ACHN (cell line): ENCODE data around the gene PYGB.
"Not testable (repeated sequence)": the region's sequence is repeated elsewhere in the genome, so short reads cannot be mapped to it uniquely, and the experiment has no call there.

Experiments used
- DNase-seq: peaks from one replicate; pipeline ENCODE4 v3.0.0-alpha.2; 2015
- in situ Hi-C: cut with HindIII; loops from 2 replicates; pipeline ENCODE4 v1.10.0; 2017; ENCODE audit warnings: low sequenced_read_pairs, low pct_ligation_motif_present, low pct_unique_long_range_greater_than_20kb

Gene PYGB

DNA sequence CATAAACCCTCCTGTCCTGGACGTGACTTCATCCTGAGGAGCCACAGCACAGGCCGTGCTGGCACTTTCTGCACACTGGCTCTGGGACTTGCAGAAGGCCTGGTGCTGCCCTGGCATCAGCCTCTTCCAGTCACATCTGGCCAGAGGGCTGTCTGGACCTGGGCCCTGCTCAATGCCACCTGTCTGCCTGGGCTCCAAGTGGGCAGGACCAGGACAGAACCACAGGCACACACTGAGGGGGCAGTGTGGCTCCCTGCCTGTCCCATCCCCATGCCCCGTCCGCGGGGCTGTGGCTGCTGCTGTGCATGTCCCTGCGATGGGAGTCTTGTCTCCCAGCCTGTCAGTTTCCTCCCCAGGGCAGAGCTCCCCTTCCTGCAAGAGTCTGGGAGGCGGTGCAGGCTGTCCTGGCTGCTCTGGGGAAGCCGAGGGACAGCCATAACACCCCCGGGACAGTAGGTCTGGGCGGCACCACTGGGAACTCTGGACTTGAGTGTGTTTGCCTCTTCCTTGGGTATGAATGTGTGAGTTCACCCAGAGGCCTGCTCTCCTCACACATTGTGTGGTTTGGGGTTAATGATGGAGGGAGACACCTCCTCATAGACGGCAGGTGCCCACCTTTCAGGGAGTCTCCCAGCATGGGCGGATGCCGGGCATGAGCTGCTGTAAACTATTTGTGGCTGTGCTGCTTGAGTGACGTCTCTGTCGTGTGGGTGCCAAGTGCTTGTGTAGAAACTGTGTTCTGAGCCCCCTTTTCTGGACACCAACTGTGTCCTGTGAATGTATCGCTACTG lies 22.0 kb upstream of the PYGB start:
- in situ Hi-C loops: no loop called here
- no peak for DNase-seq

DNA sequence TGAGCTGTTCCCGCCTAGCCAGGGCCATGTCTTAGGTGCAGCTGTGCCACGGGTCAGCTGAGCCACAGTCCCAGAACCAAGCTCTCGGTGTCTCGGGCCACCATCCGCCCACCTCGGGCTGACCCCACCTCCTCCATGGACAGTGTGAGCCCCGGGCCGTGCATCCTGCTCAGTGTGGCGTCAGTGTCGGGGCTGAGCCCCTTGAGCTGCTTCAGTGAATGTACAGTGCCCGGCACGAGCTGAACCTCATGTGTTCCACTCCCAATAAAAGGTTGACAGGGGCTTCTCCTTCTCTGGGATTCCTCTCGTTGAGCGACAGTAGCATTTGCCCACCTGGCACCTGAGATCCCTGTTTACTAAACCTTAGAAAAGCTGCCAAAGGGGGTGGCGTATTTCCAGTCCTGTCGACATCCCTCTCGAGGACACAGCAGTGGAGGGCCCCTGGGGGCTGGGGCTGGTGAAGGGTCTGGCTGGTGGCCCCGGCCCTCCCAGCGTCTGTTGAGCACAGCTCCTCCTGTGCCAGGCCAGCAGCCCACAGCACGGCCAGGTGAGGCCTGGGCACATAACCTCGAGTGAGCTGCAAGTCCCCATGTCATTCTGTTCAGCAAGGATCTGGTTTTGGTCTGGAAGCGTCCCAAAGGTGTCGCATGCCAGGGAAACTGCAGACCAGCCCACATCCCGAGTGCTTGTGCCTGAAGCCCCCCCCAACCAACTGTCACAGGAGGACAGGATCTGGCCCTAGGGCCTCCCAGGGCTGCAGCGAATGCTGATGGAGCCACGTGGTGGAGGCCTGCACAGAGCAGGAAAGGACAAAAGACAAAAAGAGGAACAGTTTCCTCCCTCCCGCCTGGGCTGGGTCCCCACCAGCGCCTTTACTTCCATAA lies 21.2 kb upstream of the PYGB start:
- in situ Hi-C loops: no loop called here
- no peak for DNase-seq

DNA sequence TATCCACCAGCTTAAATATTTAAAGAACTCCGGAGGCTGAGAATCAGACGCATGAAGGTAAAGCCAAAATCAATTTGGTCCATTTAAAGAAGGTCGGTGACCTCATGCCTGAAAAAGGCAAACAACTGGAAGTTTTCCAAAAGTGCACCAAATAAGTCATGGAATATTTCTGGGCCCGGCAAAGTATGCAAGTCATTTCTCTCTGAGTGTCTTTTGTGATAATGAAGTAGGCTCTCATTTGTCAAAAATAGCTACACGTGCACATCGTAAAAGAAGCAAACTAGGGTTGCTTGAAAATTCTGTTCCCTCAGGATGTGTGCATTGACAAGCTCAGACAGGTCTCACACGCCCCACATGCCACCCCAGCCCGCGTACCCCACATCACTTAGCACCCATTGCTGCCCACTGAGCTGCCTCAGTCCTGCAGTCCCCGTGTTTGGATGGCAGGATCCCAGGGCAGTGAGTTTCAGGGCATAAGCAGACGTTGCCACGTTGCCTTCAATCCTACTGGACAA lies 20.5 kb upstream of the PYGB start:
- DNase-seq: peak; percentile 29

DNA sequence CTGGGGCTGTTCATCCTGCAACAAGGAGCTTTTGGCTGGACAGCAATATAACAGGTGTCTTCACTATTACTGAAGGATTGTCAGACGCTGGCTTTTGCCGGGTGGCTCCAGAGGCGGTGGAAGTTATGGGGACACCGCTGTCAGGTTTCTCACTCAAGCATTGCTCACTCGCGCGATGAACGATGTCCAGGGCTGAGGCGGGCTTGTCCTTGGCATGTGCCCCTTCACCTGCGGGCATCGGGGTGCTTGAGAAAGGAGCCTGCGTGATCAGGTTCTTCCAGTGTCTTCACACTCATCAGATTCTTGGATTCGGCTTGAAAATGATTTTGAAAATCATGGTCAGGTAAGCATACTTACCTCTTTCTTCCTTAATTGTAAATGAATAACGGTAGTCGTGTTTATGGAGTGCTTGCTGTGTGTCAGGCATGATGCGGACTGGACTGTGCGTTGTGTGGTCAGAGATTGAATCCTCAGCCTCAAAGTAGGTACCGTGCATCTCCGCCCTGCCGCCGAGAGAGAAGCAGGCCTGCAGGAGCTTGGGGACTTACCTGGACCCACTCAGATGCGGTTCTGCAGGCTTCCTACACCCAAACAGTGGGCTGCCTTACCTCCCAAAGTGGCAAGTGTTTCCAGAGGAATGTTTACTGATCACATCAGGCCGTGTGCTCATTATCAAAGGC lies 18.3 kb upstream of the PYGB start:
- DNase-seq: no peak
- in situ Hi-C loops: no loop called here

More for the DNA sequence above, 20.5 kb upstream of the PYGB start:
- in situ Hi-C loops: no loop called here

DNA sequence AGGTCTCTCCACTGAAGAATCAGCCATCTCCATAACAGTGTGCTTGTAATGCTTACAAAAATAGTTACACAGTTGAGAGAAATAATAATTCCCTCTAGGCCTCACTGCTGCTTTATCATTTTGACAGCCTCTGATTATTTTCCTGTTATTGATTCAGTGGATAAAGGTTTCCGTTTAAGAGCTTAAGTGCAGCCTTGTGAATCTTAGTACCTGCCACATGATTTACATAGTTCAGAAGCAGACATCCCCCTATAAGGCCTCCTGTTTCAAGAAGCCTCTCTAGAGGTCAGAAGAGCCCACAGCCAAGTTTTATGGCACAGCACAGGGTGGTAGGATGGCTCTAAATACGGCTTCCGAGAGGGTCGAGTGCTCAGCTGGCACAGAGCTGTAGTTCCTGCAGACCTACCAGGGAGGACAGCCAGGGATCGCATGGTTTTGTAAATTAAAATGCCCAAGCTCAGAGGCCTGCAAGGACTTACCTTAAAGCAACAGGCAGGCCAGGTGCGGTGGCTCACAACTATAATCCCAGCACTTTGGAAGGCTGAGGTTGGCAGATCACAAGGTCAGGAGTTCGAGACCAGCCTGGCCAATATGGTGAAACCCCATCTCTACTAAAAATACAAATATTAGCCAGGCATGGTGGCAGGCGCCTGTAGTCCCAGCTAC lies 17.6 kb upstream of the PYGB start:
- DNase-seq: no peak
- in situ Hi-C loops: no loop called here

DNA sequence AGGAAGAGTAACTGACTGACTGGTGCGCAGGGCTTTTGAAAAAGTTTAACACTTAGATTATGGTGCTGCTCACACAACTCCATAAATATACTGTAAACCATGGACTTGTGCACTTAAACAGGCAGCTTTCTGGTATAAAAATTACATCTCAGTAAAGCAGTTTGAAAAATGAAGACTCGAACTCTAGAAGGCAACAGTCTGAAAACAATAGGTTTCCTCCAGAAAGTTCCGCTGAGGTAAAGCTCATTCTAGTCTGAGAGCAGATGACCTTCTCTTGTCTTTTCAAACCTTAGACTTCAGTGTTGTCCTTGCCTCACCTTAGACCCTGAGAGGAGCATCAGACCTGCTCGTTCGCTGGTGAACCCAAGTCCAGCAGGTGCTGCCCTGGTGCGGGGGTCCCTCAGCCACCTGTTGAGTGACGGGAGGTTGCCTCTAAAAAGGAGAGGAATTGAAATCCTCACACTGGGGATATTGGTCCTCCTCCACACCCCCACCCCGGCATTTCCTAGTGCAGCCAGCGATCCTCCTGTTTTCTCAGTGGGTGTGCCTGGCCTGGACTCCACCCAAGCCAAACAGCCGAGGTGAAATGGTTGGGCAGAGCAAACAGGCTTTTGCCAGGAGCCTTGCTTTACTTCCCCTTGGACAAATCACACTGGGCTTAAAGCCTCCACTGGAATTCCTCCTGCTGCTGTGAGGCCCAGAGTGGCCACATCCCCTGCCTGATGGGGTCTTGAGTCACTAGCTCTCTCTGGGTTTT lies 14.7 kb upstream of the PYGB start:
- in situ Hi-C loops: no loop called here

DNA sequence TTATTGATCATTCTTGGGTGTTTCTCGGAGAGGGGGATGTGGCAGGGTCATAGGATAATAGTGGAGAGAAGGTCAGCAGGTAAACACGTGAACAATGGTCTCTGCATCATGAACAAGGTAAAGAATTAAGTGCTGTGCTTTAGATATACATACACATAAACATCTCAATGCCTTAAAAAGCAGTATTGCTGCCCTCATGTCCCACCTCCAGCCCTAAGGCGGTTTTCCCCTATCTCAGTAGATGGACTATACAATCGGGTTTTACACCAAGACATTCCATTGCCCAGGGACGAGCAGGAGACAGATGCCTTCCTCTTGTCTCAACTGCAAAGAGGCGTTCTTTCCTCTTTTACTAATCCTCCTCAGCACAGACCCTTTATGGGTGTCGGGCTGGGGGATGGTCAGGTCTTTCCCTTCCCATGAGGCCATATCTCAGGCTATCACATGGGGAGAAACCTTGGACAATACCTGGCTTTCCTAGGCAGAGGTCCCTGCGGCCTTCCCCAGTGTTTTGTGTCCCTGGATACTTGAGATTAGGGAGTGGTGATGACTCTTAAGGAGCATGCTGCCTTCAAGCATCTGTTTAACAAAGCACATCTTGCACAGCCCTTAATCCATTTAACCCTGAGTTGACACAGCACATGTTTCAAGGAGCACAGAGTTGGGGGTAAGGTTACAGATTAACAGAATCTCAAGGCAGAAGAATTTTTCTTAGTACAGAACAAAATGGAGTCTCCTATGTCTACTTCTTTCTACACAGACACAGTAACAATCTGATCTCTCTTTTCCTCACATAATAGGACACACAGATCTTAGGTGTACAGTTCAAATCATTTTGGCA lies 13.7 kb upstream of the PYGB start:
- DNase-seq, in situ Hi-C loops: not testable (repeated sequence)

More for the DNA sequence above, 14.7 kb upstream of the PYGB start:
- DNase-seq: peak; percentile 23

DNA sequence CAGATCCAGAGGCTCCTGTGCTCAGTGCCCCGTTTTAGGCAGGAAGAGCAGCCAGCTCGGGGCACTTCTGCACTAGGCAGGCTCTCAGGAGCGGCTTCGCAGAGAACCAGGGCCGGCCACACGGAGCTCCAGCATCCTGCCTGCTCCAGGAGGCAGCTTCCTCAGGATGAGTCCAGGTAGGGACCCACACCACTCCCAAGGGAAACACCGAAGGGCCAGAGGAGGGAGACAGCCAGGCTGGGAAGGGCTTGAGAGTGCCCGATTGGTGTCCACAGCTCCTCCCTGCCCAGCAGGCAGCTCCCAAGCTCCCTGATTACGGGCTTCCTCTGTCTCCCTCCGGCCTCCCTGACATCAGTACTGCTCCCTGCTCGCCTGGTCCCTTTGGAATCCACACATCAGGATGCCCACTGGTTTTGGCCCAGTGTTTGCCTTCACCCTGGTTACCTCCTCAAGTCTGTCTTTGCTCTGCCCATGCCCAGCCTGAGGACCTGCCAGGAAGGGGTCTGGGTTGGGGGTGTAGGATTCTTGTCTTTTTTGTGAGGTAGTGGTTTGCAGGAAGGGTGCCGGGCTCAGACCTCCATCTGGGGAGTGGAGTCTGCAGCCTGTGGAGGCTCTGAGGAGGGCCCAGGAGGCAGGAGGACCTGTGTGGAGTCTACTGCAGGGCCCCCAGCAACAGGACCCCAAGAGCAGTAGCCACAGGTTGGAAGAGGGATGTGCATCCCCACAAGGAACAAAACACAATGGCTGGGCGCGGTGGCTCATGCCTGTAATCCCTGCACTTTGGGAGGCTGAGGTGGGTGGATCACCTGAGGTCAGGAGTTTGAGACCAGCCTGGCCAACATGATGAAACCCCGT lies 11.2 kb upstream of the PYGB start:
- no peak for DNase-seq
- in situ Hi-C loops: no loop called here

DNA sequence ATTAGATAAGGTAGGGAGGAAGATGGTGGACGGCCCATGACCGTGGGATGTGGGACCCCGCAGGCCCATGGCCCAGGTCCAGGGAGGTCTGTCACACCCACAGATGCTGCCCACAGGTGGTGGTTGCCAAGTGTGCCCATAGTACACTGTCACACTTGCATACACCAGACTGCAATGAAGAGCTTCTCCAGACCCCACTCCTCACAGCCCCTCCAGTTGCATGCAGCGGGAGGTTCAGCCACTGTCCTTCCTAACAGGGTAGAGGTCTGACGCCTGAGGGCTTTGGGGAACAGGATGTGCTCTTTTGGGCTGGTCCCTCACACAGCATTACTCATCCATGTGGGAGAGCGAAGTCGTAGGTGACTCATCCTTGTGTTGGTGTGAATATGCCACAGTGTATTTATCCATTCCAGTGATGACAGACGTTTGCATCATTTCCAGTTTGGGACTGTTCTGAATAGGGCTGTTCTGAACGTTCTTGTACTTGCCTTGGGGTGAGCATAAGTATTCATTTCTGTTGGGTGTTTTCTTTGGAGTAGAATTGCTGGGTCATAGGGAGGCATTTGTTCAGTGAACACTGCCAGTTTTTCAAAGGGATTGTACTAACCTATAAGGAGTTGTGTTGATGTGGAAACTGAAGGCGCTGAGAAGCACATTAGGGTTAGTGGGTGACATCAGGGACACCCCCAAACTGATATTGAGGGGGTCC lies 10.1 kb upstream of the PYGB start:
- DNase-seq: peak; percentile 94
- in situ Hi-C loops: no loop called here

DNA sequence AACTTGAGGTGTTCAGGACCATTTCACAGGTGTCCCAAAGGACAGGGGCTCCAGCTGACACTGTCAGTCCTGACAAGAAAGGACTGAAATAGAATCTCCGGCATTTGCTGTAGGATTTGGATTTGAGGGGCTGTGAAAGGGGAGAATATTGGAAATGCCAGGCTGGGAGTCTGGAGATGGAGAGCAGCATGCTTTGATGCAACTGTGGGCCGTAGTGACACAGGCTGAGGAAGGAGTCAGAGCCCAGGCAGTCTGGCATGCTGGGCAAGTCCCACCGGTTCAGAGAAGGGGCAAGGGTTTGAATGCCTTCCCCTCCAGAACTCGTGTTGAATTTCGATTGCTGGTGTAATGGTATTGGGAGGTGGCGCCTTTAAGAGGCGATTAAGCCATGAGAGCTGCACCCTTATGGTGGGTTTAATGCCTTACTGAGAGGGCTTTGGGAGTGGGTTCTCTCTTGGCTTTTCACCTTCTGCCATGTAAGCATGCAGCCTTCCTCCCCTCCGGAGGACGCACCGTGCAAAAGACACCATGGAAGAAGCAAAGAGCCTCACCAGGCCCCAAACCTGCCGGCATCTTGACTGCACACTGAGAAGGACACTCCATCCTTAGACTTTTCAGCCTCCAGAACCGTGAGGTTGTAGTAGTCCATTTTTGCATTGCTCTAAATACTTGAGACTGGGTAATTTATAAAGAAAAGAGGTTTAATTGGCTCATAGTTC lies 9.4 kb upstream of the PYGB start:
- in situ Hi-C loops: no loop called here

DNA sequence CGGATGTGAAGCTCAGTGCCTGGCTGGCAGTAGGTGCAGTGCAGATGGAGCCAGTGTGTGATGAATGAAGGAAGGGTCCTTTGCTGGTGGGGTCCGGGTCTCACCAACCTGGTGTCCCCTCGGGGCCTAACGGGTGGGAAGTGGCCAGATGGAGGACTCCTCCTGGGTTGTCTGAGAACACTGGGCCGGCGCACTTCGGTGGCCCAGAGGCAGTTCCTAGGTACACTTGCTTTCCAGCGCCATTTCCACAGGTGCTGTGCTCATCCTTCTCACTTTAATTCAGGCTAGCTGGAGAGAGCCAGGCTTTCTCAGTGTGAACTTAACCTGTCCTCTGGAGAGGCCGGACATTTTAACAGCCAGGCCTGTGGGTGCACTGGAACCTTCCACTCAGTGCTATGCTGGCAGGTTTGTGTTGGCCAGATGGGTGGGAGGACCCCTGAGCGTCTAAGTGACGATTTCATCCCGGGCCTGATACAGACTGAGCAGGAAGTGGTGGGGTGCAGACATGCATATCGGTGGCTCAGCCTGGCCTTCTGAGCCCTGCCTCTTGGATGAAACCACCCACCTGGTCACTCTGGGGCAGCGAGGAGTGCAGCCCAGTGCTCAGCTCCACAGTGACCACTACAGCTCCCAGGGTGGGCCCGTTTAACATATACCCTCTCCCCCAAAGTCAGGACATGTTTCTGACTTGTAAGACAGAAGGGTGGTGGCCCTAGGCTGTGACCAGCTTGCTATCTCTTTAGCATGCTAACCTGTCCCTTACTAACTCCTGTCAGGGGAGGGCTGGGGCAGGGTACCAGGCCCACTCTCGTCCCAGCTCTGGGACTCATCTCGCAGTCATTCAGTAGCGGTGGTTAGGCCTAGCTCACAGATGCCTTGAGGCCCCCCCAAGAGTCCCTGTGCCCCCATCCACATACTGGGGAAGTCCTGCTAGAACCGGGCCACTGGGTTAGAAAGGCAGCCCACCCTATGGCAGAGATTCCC lies 8.2 kb upstream of the PYGB start:
- DNase-seq: no peak
- in situ Hi-C loops: no loop called here

More for the DNA sequence above, 9.4 kb upstream of the PYGB start:
- no peak for DNase-seq

DNA sequence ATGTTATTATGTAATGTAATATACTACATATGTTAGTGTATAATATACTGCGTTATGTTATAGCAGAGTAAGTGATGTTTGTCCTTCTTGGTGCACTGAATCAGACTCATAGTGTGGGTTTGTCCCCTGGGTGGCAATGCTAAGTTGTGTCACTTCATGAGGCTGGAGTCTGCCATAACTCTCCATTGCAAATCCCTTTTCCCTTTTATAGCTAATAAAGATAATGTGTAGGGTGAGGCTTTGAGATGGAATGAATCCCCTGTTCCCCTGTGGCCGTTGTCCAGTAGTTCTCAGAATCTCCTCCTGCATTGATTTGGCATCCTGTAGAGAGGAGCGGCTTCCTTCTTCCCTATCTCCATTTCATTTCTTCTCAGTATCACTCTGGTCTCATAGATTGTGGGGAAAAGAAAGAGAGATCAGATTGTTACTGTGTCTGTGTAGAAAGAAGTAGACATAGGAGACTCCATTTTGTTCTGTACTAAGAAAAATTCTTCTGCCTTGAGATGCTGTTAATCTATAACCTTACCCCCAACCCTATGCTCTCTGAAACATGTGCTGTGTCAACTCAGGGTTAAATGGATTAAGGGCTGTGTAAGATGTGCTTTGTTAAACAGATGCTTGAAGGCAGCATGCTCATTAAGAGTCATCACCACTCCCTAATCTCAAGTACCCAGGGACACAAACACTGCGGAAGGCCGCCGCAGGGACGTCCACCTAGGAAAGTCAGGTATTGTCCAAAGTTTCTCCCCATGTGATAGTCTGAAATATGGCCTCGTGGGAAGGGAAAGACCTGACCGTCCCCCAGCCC lies 6.8 kb upstream of the PYGB start:
- in situ Hi-C loops, DNase-seq: not testable (repeated sequence)

DNA sequence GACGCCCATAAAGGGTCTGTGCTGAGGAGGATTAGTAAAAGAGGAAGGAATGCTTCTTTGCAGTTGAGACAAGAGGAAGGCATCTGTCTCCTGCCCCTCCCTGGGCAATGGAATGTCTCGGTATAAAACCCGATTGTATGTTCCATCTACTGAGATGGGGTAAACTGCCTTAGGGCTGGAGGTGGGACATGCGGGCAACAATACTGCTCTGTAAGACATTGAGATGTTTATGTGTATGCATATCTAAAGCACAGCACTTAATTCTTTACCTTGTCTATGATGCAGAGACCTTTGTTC lies 6.3 kb upstream of the PYGB start:
- DNase-seq, in situ Hi-C loops: not testable (repeated sequence)
